CD14-positive monocyte (primary cell): Measurements from ENCODE around the gene TJP1. TPM values are rescaled to one million over a fixed set of nuclear protein-coding genes. Genes with fewer than 3 reads are reported as not detected.

Experiments
- DNase-seq, 3 donors: peaks; one replicate each; pipeline ENCODE4 v3.0.0-alpha.2; 2011 to 2022
- H2AFZ ChIP-seq: 2 replicates; pipeline ENCODE4 v1.6.0; 2012; ENCODE audit warnings: mild to moderate bottlenecking, low read depth, low read length, inconsistent platforms; ENCODE audit not compliant: insufficient read depth, poor library complexity, severe bottlenecking
- H3K27ac ChIP-seq, 2 donors: 1 replicate in 1 of 2; 2 replicates in 1 of 2; pipeline ENCODE4 v1.5.1; 2012 to 2013; ENCODE audit warnings: low read length in 2 of 2, control low read depth in 1 of 2, inconsistent platforms in 1 of 2, low read depth in 1 of 2, mild to moderate bottlenecking in 1 of 2
- H3K27me3 ChIP-seq, 2 donors: one replicate each; pipeline versions ENCODE4 v1.6.0 to v1.6.1; 2011 to 2013; ENCODE audit warnings: low read length in 2 of 2; ENCODE audit not compliant: control insufficient read depth in 2 of 2, insufficient read depth in 2 of 2
- H3K36me3 ChIP-seq, 2 donors: replicated peaks in 1 of 2; 1 replicate in 1 of 2; 2 replicates in 1 of 2; pipeline versions ENCODE4 v1.5.1 to v1.6.1; 2012 to 2013; ENCODE audit warnings: low read length in 2 of 2, control low read depth in 1 of 2, inconsistent platforms in 1 of 2, mild to moderate bottlenecking in 1 of 2; ENCODE audit not compliant: insufficient read depth in 2 of 2, control insufficient read depth in 1 of 2
- H3K4me1 ChIP-seq, 2 donors: 1 replicate in 1 of 2; 2 replicates in 1 of 2; pipeline versions ENCODE4 v1.5.1 to v1.6.1; 2012 to 2013; ENCODE audit warnings: low read length in 2 of 2, control low read depth in 1 of 2, inconsistent platforms in 1 of 2, mild to moderate bottlenecking in 1 of 2, moderate library complexity in 1 of 2; ENCODE audit not compliant: insufficient read depth in 2 of 2, control insufficient read depth in 1 of 2
- H3K4me2 ChIP-seq: replicated peaks from 2 replicates; pipeline ENCODE3; 2012; ENCODE audit warnings: low read length, moderate library complexity, mild to moderate bottlenecking; ENCODE audit not compliant: poor library complexity, severe bottlenecking; ENCODE audit errors: extremely low read depth
- H3K4me3 ChIP-seq, 3 experiments: fragments of 200-600 bp in 1 of 3; sonication (generic) in 1 of 3; replicated peaks in 1 of 3; 1 replicate in 2 of 3; 2 replicates in 1 of 3; pipeline ENCODE4 v1.5.1; 2011 to 2013; ENCODE audit warnings: low read length in 3 of 3, mild to moderate bottlenecking in 3 of 3, control low read depth in 2 of 3, low read depth in 2 of 3, inconsistent platforms in 1 of 3, moderate library complexity in 1 of 3
- H3K79me2 ChIP-seq: 2 replicates; pipeline ENCODE4 v1.6.0; 2012; ENCODE audit warnings: mild to moderate bottlenecking, control low read depth, inconsistent platforms, low read length, moderate library complexity; ENCODE audit not compliant: insufficient read depth
- H3K9ac ChIP-seq: 2 replicates; pipeline ENCODE4 v1.6.0; 2017; ENCODE audit warnings: low read length, mild to moderate bottlenecking; ENCODE audit not compliant: insufficient read depth, poor library complexity, severe bottlenecking
- H3K9me3 ChIP-seq, 2 donors: replicated peaks in 1 of 2; 1 replicate in 1 of 2; 2 replicates in 1 of 2; pipeline versions ENCODE4 v1.5.1 to v1.6.1; 2012 to 2013; ENCODE audit warnings: low read length in 2 of 2, control low read depth in 1 of 2; ENCODE audit not compliant: control insufficient read depth in 1 of 2, insufficient read depth in 1 of 2
- H4K20me1 ChIP-seq: 2 replicates; pipeline ENCODE4 v1.6.0; 2012; ENCODE audit warnings: mild to moderate bottlenecking, low read length, control low read depth, moderate library complexity; ENCODE audit not compliant: insufficient read depth
- H3K27ac Mint-ChIP-seq, 7 donors: one replicate each; pipeline ENCODE4 v1.8.0; 2020; ENCODE audit warnings: mild to moderate bottlenecking in 7 of 7, mixed read lengths in 7 of 7, moderate library complexity in 6 of 7, inconsistent platforms in 2 of 7
- H3K27me3 Mint-ChIP-seq, 3 donors: one replicate each; pipeline ENCODE4 v1.8.0; 2021 to 2022; ENCODE audit warnings: low read depth in 3 of 3, mild to moderate bottlenecking in 3 of 3, mixed read lengths in 3 of 3, moderate library complexity in 3 of 3, inconsistent platforms in 1 of 3
- H3K36me3 Mint-ChIP-seq, 2 donors: one replicate each; pipeline ENCODE4 v1.8.0; 2020; ENCODE audit warnings: mixed read lengths in 2 of 2, inconsistent platforms in 1 of 2, mild to moderate bottlenecking in 1 of 2
- H3K4me1 Mint-ChIP-seq: one replicate; pipeline ENCODE4 v1.8.0; 2020; ENCODE audit warnings: mild to moderate bottlenecking, mixed read lengths
- H3K4me3 Mint-ChIP-seq, 2 donors: one replicate each; pipeline ENCODE4 v1.8.0; 2020; ENCODE audit warnings: mild to moderate bottlenecking in 2 of 2, mixed read lengths in 2 of 2, moderate library complexity in 1 of 2
- H3K9me3 Mint-ChIP-seq, 7 donors: one replicate each; pipeline ENCODE4 v1.8.0; 2020 to 2022; ENCODE audit warnings: mixed read lengths in 7 of 7, mild to moderate bottlenecking in 6 of 7, moderate library complexity in 6 of 7, inconsistent platforms in 2 of 7
- CTCF ChIP-seq: fragments of 200-600 bp; IDR thresholded peaks from one replicate; pipeline ENCODE4 v1.8.0; 2022; ENCODE audit warnings: antibody characterized with exemption, mild to moderate bottlenecking
- WGBS: methylation state at CpG from one replicate; pipeline ENCODE4 v1.1.5; 2013; ENCODE audit warnings: missing lambda C conversion rate; ENCODE audit not compliant: insufficient coverage; 5-methylcytosine and 5-hydroxymethylcytosine counted together
- intact Hi-C, 2 donors: fragments of 100-400 bp; cut with micrococcal nuclease; formaldehyde crosslinking; loops; one replicate each; pipeline versions ENCODE4 v1.15.0 to v1.15.1; 2023
- polyA plus RNA-seq, 3 donors: library from polyadenylated mRNA; depleted of rRNA in 1 of 3; unstranded in 2 of 3; stranded (reverse) in 1 of 3; fragments of 300-500 nt in 2 of 3; fragments of >200 nt in 1 of 3; fragmentation: Illumina TruSeq in 2 of 3; gene quantifications; 1 replicate in 2 of 3; 2 replicates in 1 of 3; pipeline ENCODE4 v1.2.3, GENCODE V29; 2012 to 2021

TJP1 gene
- polyA plus RNA-seq, 3 donors: not detected

GRCh38 chr15:29854413-29854812 lies 32.1 kb upstream of the TJP1 start:
- H3K27ac ChIP-seq: no peak overlapping the region
- H3K36me3 Mint-ChIP-seq: no peaks in the 10 kb centered on the region
- H3K4me3 ChIP-seq: no peak overlapping the region
- TF ChIP-seq CTCF: no peak
- H3K27me3 Mint-ChIP-seq: peaks cover 0 to 3% (median 3%) of the 10 kb centered on the region in 3 donors
- no CpG with 5 or more reads among the region's 6 CpGs for WGBS
- no peak for DNase-seq
- H3K9me3 Mint-ChIP-seq: peaks cover 0 to 17% (median 7%) of the 10 kb centered on the region in 7 donors
- no peak overlapping the region for H3K4me2 ChIP-seq
- H3K9ac ChIP-seq: no peak overlapping the region
- no peaks in the 10 kb centered on the region for H4K20me1 ChIP-seq
- H3K4me1 ChIP-seq: no peaks in the 10 kb centered on the region
- no peak overlapping the region for H3K27ac Mint-ChIP-seq
- intact Hi-C loops: no loop called here
- H3K9me3 ChIP-seq: peaks cover 6 to 16% of the 10 kb centered on the region in 2 donors
- no peaks in the 10 kb centered on the region for H3K79me2 ChIP-seq
- H3K27me3 ChIP-seq: no peaks in the 10 kb centered on the region
- no peak overlapping the region for H2AFZ ChIP-seq
- no peaks in the 10 kb centered on the region for H3K36me3 ChIP-seq
- no peaks in the 10 kb centered on the region for H3K4me1 Mint-ChIP-seq
- no peak overlapping the region for H3K4me3 Mint-ChIP-seq

GRCh38 chr15:29853211-29853987 lies 31.1 kb upstream of the TJP1 start:
- DNase-seq: no peak
- Histone ChIP-seq H3K27me3 (no peaks in the 10 kb centered on the region), H3K4me3 (no peak overlapping the region), H3K79me2 (no peaks in the 10 kb centered on the region), H3K27ac (no peak overlapping the region), H3K4me2 (no peak overlapping the region), H3K36me3 (no peaks in the 10 kb centered on the region), H4K20me1 (no peaks in the 10 kb centered on the region), H3K9ac (no peak overlapping the region), H2AFZ (no peak overlapping the region), H3K9me3 (peaks cover 6 to 17% of the 10 kb centered on the region in 2 donors), H3K4me1 (no peaks in the 10 kb centered on the region)
- H3K27ac Mint-ChIP-seq: no peak overlapping the region
- H3K27me3 Mint-ChIP-seq: peaks cover 2 to 3% (median 3%) of the 10 kb centered on the region in 3 donors
- intact Hi-C loops: no loop called here
- H3K9me3 Mint-ChIP-seq: peaks cover 0 to 17% (median 9%) of the 10 kb centered on the region in 7 donors
- H3K4me3 Mint-ChIP-seq: no peak overlapping the region
- no peaks in the 10 kb centered on the region for H3K36me3 Mint-ChIP-seq
- WGBS: no CpG with 5 or more reads among the region's 8 CpGs
- H3K4me1 Mint-ChIP-seq: no peaks in the 10 kb centered on the region
- no peak for TF ChIP-seq CTCF
